Measurements from ENCODE around the gene AKAP17A. TPM values are rescaled to one million over a fixed set of nuclear protein-coding genes. Genes with fewer than 3 reads are reported as not detected.
"Not testable (repeated sequence)": the region's sequence is repeated elsewhere in the genome, so short reads cannot be mapped to it uniquely, and the experiment has no call there.

The AKAP17A gene
- total RNA-seq, 4 donors from 2014 or later = 53.7 to 134 (median 97.7) TPM

DNA sequence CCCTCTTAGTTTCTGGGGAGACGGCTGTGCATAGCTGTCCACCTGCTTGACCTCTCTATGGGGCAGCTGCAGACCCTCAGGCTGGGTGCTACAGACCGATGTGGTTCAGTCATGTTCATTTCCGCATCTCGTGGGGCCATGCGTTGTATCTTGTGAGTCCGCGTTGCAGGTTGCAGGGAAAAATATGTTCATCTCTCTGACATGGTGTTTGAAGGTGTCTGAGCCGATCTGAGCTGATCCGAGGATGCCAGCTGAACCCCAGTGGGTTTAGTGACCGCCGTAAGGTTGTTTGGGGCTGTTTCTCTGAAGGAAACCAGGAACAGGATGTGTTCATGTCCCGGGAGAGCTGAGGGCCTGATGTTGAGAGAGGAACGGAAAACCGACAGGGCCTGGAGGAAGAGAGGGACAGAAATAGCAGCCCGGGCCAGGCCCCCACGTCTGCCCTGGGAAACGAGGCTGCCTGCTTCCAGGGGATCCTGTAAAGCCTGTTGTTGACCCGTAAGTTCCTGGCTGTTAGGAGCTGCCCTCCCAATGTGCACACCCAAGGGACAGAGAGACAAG, 44.6 kb upstream of the AKAP17A start:
- H3K27me3 ChIP-seq = no peaks in the 10 kb centered on the region
- no peaks in the 10 kb centered on the region for H3K36me3 ChIP-seq
- no peaks in the 10 kb centered on the region for H3K4me1 ChIP-seq
- H3K9me3 ChIP-seq = no peaks in the 10 kb centered on the region
- no peak overlapping the region for H3K27ac ChIP-seq
- intact Hi-C loops (cut with DNase I; ENCODE audit: low total_unique reads) (no loop called here), in situ Hi-C loops (cut with MboI; ENCODE audit: low pct_ligation_motif_present in 1 of 4, low pct_unique_long_range_greater_than_20kb in 1 of 4, low sequenced_read_pairs in 3 of 4) (no loop called here)
- no peak overlapping the region for H3K4me3 ChIP-seq
- TF ChIP-seq POLR2A (IDR thresholded peaks at IDR 0.05) (no peak), POLR2AphosphoS5 (IDR thresholded peaks at IDR 0.05) (no peak), EP300 (IDR thresholded peaks at IDR 0.05; ENCODE audit: low read depth) (no peak)
- TF ChIP-seq, protein P1, sequence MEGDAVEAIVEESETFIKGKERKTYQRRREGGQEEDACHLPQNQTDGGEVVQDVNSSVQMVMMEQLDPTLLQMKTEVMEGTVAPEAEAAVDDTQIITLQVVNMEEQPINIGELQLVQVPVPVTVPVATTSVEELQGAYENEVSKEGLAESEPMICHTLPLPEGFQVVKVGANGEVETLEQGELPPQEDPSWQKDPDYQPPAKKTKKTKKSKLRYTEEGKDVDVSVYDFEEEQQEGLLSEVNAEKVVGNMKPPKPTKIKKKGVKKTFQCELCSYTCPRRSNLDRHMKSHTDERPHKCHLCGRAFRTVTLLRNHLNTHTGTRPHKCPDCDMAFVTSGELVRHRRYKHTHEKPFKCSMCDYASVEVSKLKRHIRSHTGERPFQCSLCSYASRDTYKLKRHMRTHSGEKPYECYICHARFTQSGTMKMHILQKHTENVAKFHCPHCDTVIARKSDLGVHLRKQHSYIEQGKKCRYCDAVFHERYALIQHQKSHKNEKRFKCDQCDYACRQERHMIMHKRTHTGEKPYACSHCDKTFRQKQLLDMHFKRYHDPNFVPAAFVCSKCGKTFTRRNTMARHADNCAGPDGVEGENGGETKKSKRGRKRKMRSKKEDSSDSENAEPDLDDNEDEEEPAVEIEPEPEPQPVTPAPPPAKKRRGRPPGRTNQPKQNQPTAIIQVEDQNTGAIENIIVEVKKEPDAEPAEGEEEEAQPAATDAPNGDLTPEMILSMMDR (IDR thresholded peaks at IDR 0.05) = no peak
- 70 to 90% methylated on average over 7 to 18 of the region's 18 CpGs for WGBS, 2 donors (ENCODE audit: low coverage in 1 of 2)
- DNase-seq = no peak

DNA sequence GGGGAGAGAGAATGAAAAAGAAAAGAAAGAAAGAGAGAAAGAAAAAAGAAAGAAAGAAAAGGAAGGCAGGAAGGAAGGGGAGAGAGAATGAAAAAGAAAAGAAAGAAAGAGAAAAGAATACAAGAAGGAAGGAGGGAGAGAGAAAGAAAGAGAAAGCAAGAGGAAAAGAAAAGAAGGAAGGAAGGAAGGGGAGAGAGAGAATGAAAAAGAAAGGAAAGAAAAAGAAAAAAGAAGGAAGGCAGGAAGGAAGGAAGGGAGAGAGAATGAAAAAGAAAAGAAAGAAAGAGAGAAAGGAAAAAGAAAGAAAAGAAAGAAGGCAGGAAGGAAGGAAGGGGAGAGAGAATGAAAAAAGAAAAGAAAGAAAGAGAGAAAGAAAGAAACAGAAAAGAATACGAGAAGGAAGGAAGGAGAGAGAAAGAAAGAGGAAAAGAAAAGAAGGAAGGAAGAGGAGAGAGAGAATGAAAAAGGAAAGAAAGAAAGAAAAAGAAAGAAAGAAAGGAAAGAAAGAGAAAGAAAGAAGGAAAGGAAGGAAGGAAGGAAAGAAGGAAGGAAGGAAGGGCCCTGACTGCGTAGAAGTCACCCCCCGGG, 39.4 kb upstream of the AKAP17A start:
- WGBS, 2 donors (ENCODE audit: low coverage in 1 of 2) = 84 to 86% methylated on average over 2 to 3 of the region's 3 CpGs
- intact Hi-C loops (cut with DNase I; ENCODE audit: low total_unique reads) (no loop called here), in situ Hi-C loops (cut with MboI; ENCODE audit: low pct_ligation_motif_present in 1 of 4, low pct_unique_long_range_greater_than_20kb in 1 of 4, low sequenced_read_pairs in 3 of 4) (no loop called here)
- DNase-seq = no peak
- no peaks in the 10 kb centered on the region for H3K27me3 ChIP-seq
- H3K4me3 ChIP-seq = no peak overlapping the region
- H3K9me3 ChIP-seq = peaks cover 0 to 4% of the 10 kb centered on the region in 2 donors
- TF ChIP-seq POLR2A (IDR thresholded peaks at IDR 0.05) = no peak
- TF ChIP-seq, protein P1 (IDR thresholded peaks at IDR 0.05) = no peak
- no peak for TF ChIP-seq EP300 (IDR thresholded peaks at IDR 0.05; ENCODE audit: low read depth)
- TF ChIP-seq POLR2AphosphoS5 (IDR thresholded peaks at IDR 0.05) = no peak
- no peaks in the 10 kb centered on the region for H3K36me3 ChIP-seq
- H3K4me1 ChIP-seq = no peaks in the 10 kb centered on the region
- H3K27ac ChIP-seq = no peak overlapping the region

DNA sequence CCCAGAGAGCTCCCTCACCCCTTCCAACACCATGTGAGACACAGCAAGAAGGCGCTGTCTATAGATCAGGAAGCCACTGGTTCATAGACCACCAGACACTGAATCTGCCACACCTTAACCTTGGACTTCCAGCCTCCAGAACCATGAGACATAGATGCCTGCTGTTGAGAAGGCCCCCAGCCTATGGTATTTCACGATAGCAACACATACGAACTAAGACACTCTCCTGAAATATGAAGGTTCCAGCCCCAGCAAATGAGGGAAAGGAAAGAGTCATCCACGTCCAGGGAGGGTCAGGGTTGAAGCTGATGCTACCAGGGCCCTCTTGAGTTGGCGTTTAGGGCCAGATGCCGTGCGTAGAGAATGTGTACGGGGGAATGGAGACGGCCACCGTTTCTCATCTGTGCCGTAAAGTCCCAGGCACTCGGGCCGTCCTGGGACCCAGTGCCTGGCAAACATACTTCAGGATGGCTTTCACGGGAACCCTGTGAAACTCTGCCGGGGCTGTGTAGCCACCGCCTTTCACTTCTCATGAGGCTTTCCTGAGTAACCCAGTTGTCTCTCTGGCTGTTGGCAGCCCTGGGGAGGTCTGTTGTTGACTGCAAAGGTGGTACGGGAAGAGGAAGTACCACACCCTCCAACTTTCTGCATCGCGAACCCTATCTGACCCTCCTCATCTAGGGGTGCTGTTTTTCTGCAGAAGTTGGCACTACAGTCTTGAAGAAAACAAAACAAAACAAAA, 36.8 kb upstream of the AKAP17A start:
- Histone ChIP-seq H3K4me1 (no peaks in the 10 kb centered on the region), H3K27ac (peak overlapping the region in 1 of 4 donors; percentile 32), H3K27me3 (no peaks in the 10 kb centered on the region), H3K36me3 (no peaks in the 10 kb centered on the region), H3K9me3 (peaks cover 0 to 4% of the 10 kb centered on the region in 2 donors), H3K4me3 (no peak overlapping the region)
- intact Hi-C loops (cut with DNase I; ENCODE audit: low total_unique reads) (no loop called here), in situ Hi-C loops (cut with MboI; ENCODE audit: low pct_ligation_motif_present in 1 of 4, low pct_unique_long_range_greater_than_20kb in 1 of 4, low sequenced_read_pairs in 3 of 4) (no loop called here)
- TF ChIP-seq EP300 (IDR thresholded peaks at IDR 0.05; ENCODE audit: low read depth) = no peak
- TF ChIP-seq, protein P1 (IDR thresholded peaks at IDR 0.05) = no peak
- no peak for TF ChIP-seq POLR2A (IDR thresholded peaks at IDR 0.05)
- no peak for DNase-seq
- WGBS, 2 donors (ENCODE audit: low coverage in 1 of 2) = 71 to 75% methylated on average over 6 to 19 of the region's 19 CpGs

DNA sequence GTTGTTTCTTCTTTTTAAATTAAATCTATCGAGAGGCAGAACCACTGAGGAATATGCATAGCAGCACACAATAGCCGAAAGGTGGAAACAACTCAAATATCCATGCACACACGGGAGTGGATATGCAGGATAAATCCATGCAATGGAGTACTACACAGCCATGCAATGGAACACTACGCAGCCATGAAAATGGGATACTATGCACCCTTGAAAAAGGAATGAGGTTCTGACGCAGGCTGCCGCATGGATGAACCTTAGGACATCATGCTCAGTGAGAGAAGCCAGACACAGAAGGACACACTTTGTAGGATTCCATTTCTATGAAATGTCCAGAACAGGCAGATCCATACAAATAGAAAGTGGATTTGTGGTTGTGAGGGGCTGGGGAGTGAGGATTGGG, 36.0 kb upstream of the AKAP17A start:
- DNase-seq = no peak
- Histone ChIP-seq H3K27ac (no peak overlapping the region), H3K4me3 (no peak overlapping the region), H3K27me3 (no peaks in the 10 kb centered on the region), H3K36me3 (no peaks in the 10 kb centered on the region), H3K4me1 (no peaks in the 10 kb centered on the region), H3K9me3 (peaks cover 0 to 4% of the 10 kb centered on the region in 2 donors)
- WGBS, 2 donors (ENCODE audit: low coverage in 1 of 2) = 85 to 93% methylated on average over 6 of the region's 6 CpGs
- TF ChIP-seq POLR2AphosphoS5 (IDR thresholded peaks at IDR 0.05) (no peak), EP300 (IDR thresholded peaks at IDR 0.05; ENCODE audit: low read depth) (no peak), POLR2A (IDR thresholded peaks at IDR 0.05) (no peak)
- TF ChIP-seq, protein P1 (IDR thresholded peaks at IDR 0.05) = no peak
- in situ Hi-C loops (cut with MboI; ENCODE audit: low pct_ligation_motif_present in 1 of 4, low pct_unique_long_range_greater_than_20kb in 1 of 4, low sequenced_read_pairs in 3 of 4) (no loop called here), intact Hi-C loops (cut with DNase I; ENCODE audit: low total_unique reads) (no loop called here)

DNA sequence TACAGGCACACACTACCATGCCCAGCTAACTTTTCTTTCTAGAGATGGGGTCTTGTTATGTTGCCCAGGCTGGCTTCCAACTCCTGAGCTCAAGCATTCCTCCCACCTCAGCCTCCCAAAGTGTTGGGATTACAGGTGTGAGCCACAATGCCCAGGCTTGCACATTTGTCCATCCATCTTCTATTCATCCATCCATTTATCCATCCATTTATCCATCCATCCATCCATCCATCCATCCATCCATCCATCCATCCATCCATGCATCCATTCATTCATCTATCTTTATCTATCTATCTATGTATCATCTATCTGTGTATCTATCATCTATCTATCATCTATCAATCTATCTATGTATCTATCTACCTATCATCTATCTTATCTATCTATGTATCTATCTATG, 34.0 kb upstream of the AKAP17A start:
- H3K9me3 ChIP-seq; H3K27ac ChIP-seq; H3K4me3 ChIP-seq; DNase-seq; in situ Hi-C loops (cut with MboI; ENCODE audit: low pct_ligation_motif_present in 1 of 4, low pct_unique_long_range_greater_than_20kb in 1 of 4, low sequenced_read_pairs in 3 of 4); H3K36me3 ChIP-seq; intact Hi-C loops (cut with DNase I; ENCODE audit: low total_unique reads); H3K27me3 ChIP-seq; H3K4me1 ChIP-seq: not testable (repeated sequence)

Measured in transverse colon (tissue), 4 donors.